ENCODE results near the gene RUNDC1.
"Not testable (repeated sequence)": the region's sequence is repeated elsewhere in the genome, so short reads cannot be mapped to it uniquely, and the experiment has no call there.

RUNDC1 gene

GRCh38 chr17:42989141-42989540 lies 8.8 kb downstream of the RUNDC1 start:
- in situ Hi-C loops (cut with HindIII; ENCODE audit: low pct_ligation_motif_present, low pct_unique_long_range_greater_than_20kb, low sequenced_read_pairs): no loop called here
- no peak for DNase-seq

GRCh38 chr17:42989726-42990652 lies 9.6 kb downstream of the RUNDC1 start:
- in situ Hi-C loops (cut with HindIII; ENCODE audit: low pct_ligation_motif_present, low pct_unique_long_range_greater_than_20kb, low sequenced_read_pairs): no loop called here
- DNase-seq: no peak

- in situ Hi-C loops (cut with HindIII; ENCODE audit: low pct_ligation_motif_present, low pct_unique_long_range_greater_than_20kb, low sequenced_read_pairs): no loop called here
- no peak for DNase-seq
Observed at GRCh38 chr17:42991471-42991870, 11.1 kb downstream of the RUNDC1 start.

- no peak for DNase-seq
- in situ Hi-C loops (cut with HindIII; ENCODE audit: low pct_ligation_motif_present, low pct_unique_long_range_greater_than_20kb, low sequenced_read_pairs): no loop called here
Observed at GRCh38 chr17:42992872-42993271, 12.5 kb downstream of the RUNDC1 start.

- DNase-seq; in situ Hi-C loops (cut with HindIII; ENCODE audit: low pct_ligation_motif_present, low pct_unique_long_range_greater_than_20kb, low sequenced_read_pairs): not testable (repeated sequence)
Observed at GRCh38 chr17:42993913-42994312, 13.5 kb downstream of the RUNDC1 start.

- DNase-seq: peak; percentile 19
- in situ Hi-C loops (cut with HindIII; ENCODE audit: low pct_ligation_motif_present, low pct_unique_long_range_greater_than_20kb, low sequenced_read_pairs): no loop called here
Observed at GRCh38 chr17:42997390-42997983, 17.1 kb downstream of the RUNDC1 start.

GRCh38 chr17:42997984-42998938 lies 17.9 kb downstream of the RUNDC1 start, which contains the start of gene RPL27:
TSS of gene RPL27 (plus strand) at chr17:42998419. CDS start at chr17:42998751, 332 bp downstream.
- peak; percentile 100 for DNase-seq
- in situ Hi-C loops (cut with HindIII; ENCODE audit: low pct_ligation_motif_present, low pct_unique_long_range_greater_than_20kb, low sequenced_read_pairs): no loop called here

- in situ Hi-C loops (cut with HindIII; ENCODE audit: low pct_ligation_motif_present, low pct_unique_long_range_greater_than_20kb, low sequenced_read_pairs): no loop called here
- DNase-seq: no peak
Observed at GRCh38 chr17:42999003-42999525, 18.7 kb downstream of the RUNDC1 start.

- DNase-seq; in situ Hi-C loops (cut with HindIII; ENCODE audit: low pct_ligation_motif_present, low pct_unique_long_range_greater_than_20kb, low sequenced_read_pairs): not testable (repeated sequence)
Observed at GRCh38 chr17:43000894-43001293, 20.5 kb downstream of the RUNDC1 start.

- peak; percentile 89 for DNase-seq
- in situ Hi-C loops (cut with HindIII; ENCODE audit: low pct_ligation_motif_present, low pct_unique_long_range_greater_than_20kb, low sequenced_read_pairs): no loop called here
Observed at GRCh38 chr17:43003542-43004172, 23.3 kb downstream of the RUNDC1 start.

- in situ Hi-C loops (cut with HindIII; ENCODE audit: low pct_ligation_motif_present, low pct_unique_long_range_greater_than_20kb, low sequenced_read_pairs): no loop called here
- peak; percentile 90 for DNase-seq
Observed at GRCh38 chr17:43006639-43007551, 26.5 kb downstream of the RUNDC1 start, which contains the start of gene IFI35. TSS of gene IFI35 (plus strand) at chr17:43006784. CDS start at chr17:43006948, 164 bp downstream.

GRCh38 chr17:43010667-43011308 lies 30.4 kb downstream of the RUNDC1 start:
- no peak for DNase-seq
- in situ Hi-C loops (cut with HindIII; ENCODE audit: low pct_ligation_motif_present, low pct_unique_long_range_greater_than_20kb, low sequenced_read_pairs): no loop called here

- no peak for DNase-seq
- in situ Hi-C loops (cut with HindIII; ENCODE audit: low pct_ligation_motif_present, low pct_unique_long_range_greater_than_20kb, low sequenced_read_pairs): no loop called here
Observed at GRCh38 chr17:43011728-43012472, 31.5 kb downstream of the RUNDC1 start.

- in situ Hi-C loops (cut with HindIII; ENCODE audit: low pct_ligation_motif_present, low pct_unique_long_range_greater_than_20kb, low sequenced_read_pairs): no loop called here
- DNase-seq: no peak
Observed at GRCh38 chr17:43013296-43013695, 32.9 kb downstream of the RUNDC1 start.

GRCh38 chr17:43014020-43014648 lies 33.8 kb downstream of the RUNDC1 start:
- no peak for DNase-seq

More at GRCh38 chr17:43014020-43014648, 33.8 kb downstream of the RUNDC1 start:
- in situ Hi-C loops (cut with HindIII; ENCODE audit: low pct_ligation_motif_present, low pct_unique_long_range_greater_than_20kb, low sequenced_read_pairs): no loop called here
